Breast epithelium (tissue), 4 donors: Measurements from ENCODE around the gene TMPRSS6. TPM values are rescaled to one million over a fixed set of nuclear protein-coding genes. Genes with fewer than 3 reads are reported as not detected.

Experiments used
- DNase-seq, 2 donors: peaks; one replicate each; pipeline ENCODE4 v3.0.0-alpha.2; 2019; ENCODE audit warnings: low spot score in 2 of 2
- H3K27ac ChIP-seq, 2 donors: fragments of 200-600 bp; sonication (generic) in 1 of 2; one replicate each; pipeline ENCODE4 v1.5.1; 2016 to 2019; ENCODE audit warnings: mild to moderate bottlenecking in 1 of 2
- H3K27me3 ChIP-seq, 2 donors: fragments of 200-600 bp; sonication (generic) in 1 of 2; one replicate each; pipeline versions ENCODE4 v1.5.1 to v1.6.0; 2017 to 2019; ENCODE audit warnings: control low read depth in 1 of 2, mild to moderate bottlenecking in 1 of 2
- H3K36me3 ChIP-seq: fragments of 200-600 bp; one replicate; pipeline ENCODE4 v1.5.1; 2019
- H3K4me1 ChIP-seq, 2 donors: fragments of 200-600 bp; sonication (generic); one replicate each; pipeline ENCODE4 v1.5.1; 2016 to 2019; ENCODE audit warnings: control low read depth in 1 of 2
- H3K4me3 ChIP-seq, 3 donors: fragments of 200-600 bp; sonication (generic); 1 replicate in 2 of 3; 2 replicates in 1 of 3; pipeline ENCODE4 v1.5.1; 2016 to 2019; ENCODE audit warnings: mild to moderate bottlenecking in 3 of 3, moderate library complexity in 2 of 3
- H3K9me3 ChIP-seq, 2 donors: fragments of 200-600 bp; sonication (generic) in 1 of 2; one replicate each; pipeline ENCODE4 v1.5.1; 2016 to 2019; ENCODE audit warnings: control low read depth in 1 of 2
- CTCF ChIP-seq, 3 donors: fragments of 450-650 bp; IDR thresholded peaks; one replicate each; pipeline ENCODE4 v1.5.1; 2016 to 2017; ENCODE audit warnings: antibody characterized with exemption in 3 of 3, mild to moderate bottlenecking in 3 of 3, moderate library complexity in 3 of 3
- POLR2A ChIP-seq: fragments of 450-650 bp; IDR thresholded peaks from one replicate; pipeline ENCODE4 v1.6.1; 2016; ENCODE audit warnings: antibody characterized with exemption, mild to moderate bottlenecking, moderate library complexity
- POLR2AphosphoS5 ChIP-seq, 3 donors: sonication (generic); formaldehyde crosslinking; IDR thresholded peaks; one replicate each; pipeline ENCODE4 v1.6.1; 2017; ENCODE audit warnings: antibody characterized with exemption in 3 of 3
- intact Hi-C: fragments of 100-400 bp; cut with DNase I; formaldehyde crosslinking; loops from one replicate; pipeline ENCODE4 v1.15.1; 2023; ENCODE audit warnings: low total_unique reads
- total RNA-seq, 3 donors: library from RNA; depleted of rRNA; stranded (reverse); fragments of >200 nt; gene quantifications; one replicate each; pipeline ENCODE4 v1.1.0, GENCODE V29; 2016

The TMPRSS6 gene
- total RNA-seq, 3 donors from 2014 or later = 0.88 TPM; not detected in 2

- peaks cover 0 to 23% of the 10 kb centered on the region in 2 donors for H3K27me3 ChIP-seq
- no peak overlapping the region for H3K27ac ChIP-seq
- TF ChIP-seq CTCF (IDR thresholded peaks at IDR 0.05) (no peak), POLR2A (no peak)
- no peaks in the 10 kb centered on the region for H3K4me1 ChIP-seq
- no peak overlapping the region for H3K4me3 ChIP-seq
- DNase-seq = no peak
- H3K36me3 ChIP-seq = no peaks in the 10 kb centered on the region
- H3K9me3 ChIP-seq = no peaks in the 10 kb centered on the region
- intact Hi-C loops = loop anchor here (2.0 kb wide), 1 partner anchor 28 kb away; no protein-coding TSS in a partner anchor
Measured at GRCh38 chr22:37098976-37099591, 10.4 kb downstream of the TMPRSS6 start.

- DNase-seq = no peak
- no peaks in the 10 kb centered on the region for H3K4me1 ChIP-seq
- H3K4me3 ChIP-seq = no peak overlapping the region
- no peak for TF ChIP-seq CTCF (IDR thresholded peaks at IDR 0.05)
- no peak for TF ChIP-seq POLR2A
- no peaks in the 10 kb centered on the region for H3K9me3 ChIP-seq
- intact Hi-C loops = no loop called here
- no peak overlapping the region for H3K27ac ChIP-seq
- H3K36me3 ChIP-seq = no peaks in the 10 kb centered on the region
- H3K27me3 ChIP-seq = peaks cover 0 to 16% of the 10 kb centered on the region in 2 donors
Measured at GRCh38 chr22:37097346-37097745, 12.2 kb downstream of the TMPRSS6 start.

- TF ChIP-seq POLR2A = no peak
- TF ChIP-seq POLR2AphosphoS5 (IDR thresholded peaks at IDR 0.05) = no peak
- TF ChIP-seq CTCF (IDR thresholded peaks at IDR 0.05) = no peak
- intact Hi-C loops = no loop called here
- DNase-seq = no peak
- no peaks in the 10 kb centered on the region for H3K4me1 ChIP-seq
- H3K36me3 ChIP-seq = no peaks in the 10 kb centered on the region
- no peak overlapping the region for H3K4me3 ChIP-seq
- no peaks in the 10 kb centered on the region for H3K9me3 ChIP-seq
- H3K27me3 ChIP-seq = peaks cover 0 to 16% of the 10 kb centered on the region in 2 donors
- no peak overlapping the region for H3K27ac ChIP-seq
Measured at GRCh38 chr22:37095113-37095512, 14.4 kb downstream of the TMPRSS6 start.

- no peak for DNase-seq
- intact Hi-C loops = no loop called here
- H3K9me3 ChIP-seq = no peaks in the 10 kb centered on the region
- no peak overlapping the region for H3K4me3 ChIP-seq
- TF ChIP-seq CTCF (IDR thresholded peaks at IDR 0.05) (no peak), POLR2AphosphoS5 (IDR thresholded peaks at IDR 0.05) (no peak), POLR2A (no peak)
- H3K27ac ChIP-seq = no peak overlapping the region
- peaks cover 0 to 16% of the 10 kb centered on the region in 2 donors for H3K27me3 ChIP-seq
- no peaks in the 10 kb centered on the region for H3K36me3 ChIP-seq
- no peaks in the 10 kb centered on the region for H3K4me1 ChIP-seq
Measured at GRCh38 chr22:37094239-37094638, 15.3 kb downstream of the TMPRSS6 start.

- no peaks in the 10 kb centered on the region for H3K36me3 ChIP-seq
- DNase-seq = no peak
- H3K27ac ChIP-seq = no peak overlapping the region
- peaks cover 0 to 18% of the 10 kb centered on the region in 2 donors for H3K27me3 ChIP-seq
- no peaks in the 10 kb centered on the region for H3K9me3 ChIP-seq
- H3K4me3 ChIP-seq = no peak overlapping the region
- intact Hi-C loops = no loop called here
- TF ChIP-seq POLR2A (no peak), CTCF (IDR thresholded peaks at IDR 0.05) (no peak), POLR2AphosphoS5 (IDR thresholded peaks at IDR 0.05) (no peak)
- no peaks in the 10 kb centered on the region for H3K4me1 ChIP-seq
Measured at GRCh38 chr22:37092997-37093396, 16.5 kb downstream of the TMPRSS6 start.
